Kidney (tissue), 14 donors: ENCODE measurements around the gene VPS37D. TPM values are rescaled to one million over a fixed set of nuclear protein-coding genes. Genes with fewer than 3 reads are reported as not detected.

Source experiments
- DNase-seq, 5 donors: peaks; one replicate each; pipeline ENCODE4 v3.0.0-alpha.2; 2013 to 2020
- FAIRE-seq: peaks from 2 replicates; lab custom pipeline; 2012; peaks lifted over from hg19 to GRCh38; lab: Jason Lieb, UNC
- H3K27ac ChIP-seq, 2 donors: one replicate each; pipeline ENCODE4 v1.7.0; 2013; ENCODE audit warnings: low read depth in 2 of 2, low read length in 2 of 2, inconsistent platforms in 1 of 2
- H3K27me3 ChIP-seq: one replicate; pipeline ENCODE4 v1.7.1; 2013; ENCODE audit warnings: low read length, inconsistent platforms; ENCODE audit not compliant: control insufficient read depth, insufficient read depth
- H3K36me3 ChIP-seq, 3 donors: one replicate each; pipeline versions ENCODE4 v1.7.0 to v1.7.1; 2013; ENCODE audit warnings: low read length in 3 of 3, control low read depth in 1 of 3, inconsistent platforms in 1 of 3; ENCODE audit not compliant: insufficient read depth in 3 of 3, control insufficient read depth in 2 of 3
- H3K4me1 ChIP-seq, 3 donors: one replicate each; pipeline versions ENCODE4 v1.7.0 to v1.7.1; 2013; ENCODE audit warnings: low read length in 3 of 3, inconsistent platforms in 1 of 3, low read depth in 1 of 3; ENCODE audit not compliant: control insufficient read depth in 2 of 3, insufficient read depth in 2 of 3
- H3K4me3 ChIP-seq, 3 donors: one replicate each; pipeline versions ENCODE4 v1.7.0 to v1.8.1; 2013; ENCODE audit warnings: low read length in 3 of 3, control low read depth in 1 of 3, inconsistent platforms in 1 of 3
- H3K9ac ChIP-seq, 3 donors: one replicate each; pipeline versions ENCODE4 v1.7.0 to v1.7.1; 2013; ENCODE audit warnings: low read length in 3 of 3, control low read depth in 1 of 3, inconsistent platforms in 1 of 3
- H3K9me3 ChIP-seq, 3 donors: one replicate each; pipeline versions ENCODE4 v1.7.0 to v1.7.1; 2013; ENCODE audit warnings: low read length in 3 of 3, control low read depth in 1 of 3, inconsistent platforms in 1 of 3; ENCODE audit not compliant: control insufficient read depth in 2 of 3, insufficient read depth in 1 of 3
- intact Hi-C: fragments of 100-400 bp; cut with DNase I; formaldehyde crosslinking; loops from one replicate; pipeline ENCODE4 v1.11.1; 2022
- polyA plus RNA-seq: library from polyadenylated mRNA; stranded (reverse); fragments of 350-450 nt; fragmentation: Illumina TruSeq; extraction: RNeasy Lipid Tissue Mini Kit (QIAGEN cat#74804); gene quantifications from one replicate; pipeline ENCODE4 v1.2.3, GENCODE V29; 2014; ENCODE audit warnings: low read depth, low replicate concordance; ENCODE audit not compliant: insufficient read depth
- total RNA-seq: library from RNA; stranded (reverse); fragmentation: NEBNext Ultra II Directional; extraction: Animal tissue kit (Norgen Biotek cat#: 25700); gene quantifications from one replicate; pipeline ENCODE4 v1.2.1, GENCODE V29; 2021
- TF ChIP-seq, protein P1 (sequence below): IDR thresholded peaks from 3 replicates; pipeline ENCODE4 v1.5.1; 2012; ENCODE audit warnings: mild to moderate bottlenecking, moderate library complexity, borderline replicate concordance; ENCODE audit not compliant: insufficient read depth; ENCODE audit errors: extremely low read depth
- donor health status: control.
- donor health status: control.
- donor health status: control.
- donor health status: control.
- donor health status: control.
- donor health status: DM: yes; HTN: yes; CAD: no.
- donor health status: Normal renal cell carcinoma (clear cell type).

The VPS37D gene
- total and polyA plus RNA-seq, 2 donors from 2014 or later, result 13.2 to 19.3 TPM

DNA sequence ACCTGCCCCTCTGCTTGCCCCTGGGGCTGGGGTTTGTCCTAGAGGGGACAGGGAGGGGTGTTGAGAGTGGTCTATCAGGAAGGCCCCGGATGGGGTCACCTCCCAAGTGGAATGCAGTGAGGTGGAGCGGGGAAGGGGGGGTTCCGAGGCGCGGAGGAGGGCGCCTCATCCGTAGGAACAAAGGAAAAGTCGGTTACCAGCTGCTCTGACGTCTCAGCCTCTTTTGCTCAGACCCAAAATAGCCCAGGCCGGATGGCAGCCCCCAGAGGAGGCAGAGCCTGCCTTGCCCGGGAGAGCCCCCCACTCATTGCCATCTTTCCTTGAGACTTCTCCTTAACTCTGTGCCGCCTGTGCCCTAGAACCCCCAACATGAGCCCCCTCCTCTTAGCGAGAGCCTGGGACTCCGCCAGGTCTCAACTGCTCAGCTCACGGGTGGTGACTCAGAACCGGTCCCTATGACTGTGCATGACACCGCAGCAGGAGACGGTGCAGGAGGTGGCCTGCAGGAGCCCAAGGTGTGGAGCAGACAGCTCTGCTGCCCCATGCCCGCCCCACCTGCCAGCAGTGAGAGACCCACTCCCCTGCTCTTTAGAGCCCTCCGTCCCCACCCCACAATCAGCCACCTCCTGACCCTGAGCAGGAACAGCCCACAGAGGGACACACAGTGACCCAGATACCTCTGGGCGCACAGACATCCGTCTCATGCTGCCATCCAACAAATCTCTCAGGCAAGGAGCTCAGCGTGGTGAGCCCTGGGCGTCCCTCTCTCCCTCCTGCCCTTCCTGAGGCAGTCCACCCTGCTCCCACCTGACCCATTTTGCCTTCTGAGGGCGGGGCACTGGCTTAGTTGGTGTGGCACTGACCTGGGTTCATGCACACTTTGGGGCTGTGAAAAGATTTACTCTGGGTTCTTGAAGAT, 38.8 kb downstream of the VPS37D start:
- Histone ChIP-seq H3K36me3 (no peaks in the 10 kb centered on the region), H3K27ac (no peak overlapping the region), H3K27me3 (no peaks in the 10 kb centered on the region), H3K9me3 (no peaks in the 10 kb centered on the region), H3K4me3 (no peak overlapping the region), H3K4me1 (no peaks in the 10 kb centered on the region), H3K9ac (no peak overlapping the region)
- no peak for DNase-seq
- FAIRE-seq, result no peak
- TF ChIP-seq, protein P1, sequence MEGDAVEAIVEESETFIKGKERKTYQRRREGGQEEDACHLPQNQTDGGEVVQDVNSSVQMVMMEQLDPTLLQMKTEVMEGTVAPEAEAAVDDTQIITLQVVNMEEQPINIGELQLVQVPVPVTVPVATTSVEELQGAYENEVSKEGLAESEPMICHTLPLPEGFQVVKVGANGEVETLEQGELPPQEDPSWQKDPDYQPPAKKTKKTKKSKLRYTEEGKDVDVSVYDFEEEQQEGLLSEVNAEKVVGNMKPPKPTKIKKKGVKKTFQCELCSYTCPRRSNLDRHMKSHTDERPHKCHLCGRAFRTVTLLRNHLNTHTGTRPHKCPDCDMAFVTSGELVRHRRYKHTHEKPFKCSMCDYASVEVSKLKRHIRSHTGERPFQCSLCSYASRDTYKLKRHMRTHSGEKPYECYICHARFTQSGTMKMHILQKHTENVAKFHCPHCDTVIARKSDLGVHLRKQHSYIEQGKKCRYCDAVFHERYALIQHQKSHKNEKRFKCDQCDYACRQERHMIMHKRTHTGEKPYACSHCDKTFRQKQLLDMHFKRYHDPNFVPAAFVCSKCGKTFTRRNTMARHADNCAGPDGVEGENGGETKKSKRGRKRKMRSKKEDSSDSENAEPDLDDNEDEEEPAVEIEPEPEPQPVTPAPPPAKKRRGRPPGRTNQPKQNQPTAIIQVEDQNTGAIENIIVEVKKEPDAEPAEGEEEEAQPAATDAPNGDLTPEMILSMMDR, result no peak
- intact Hi-C loops, result no loop called here

DNA sequence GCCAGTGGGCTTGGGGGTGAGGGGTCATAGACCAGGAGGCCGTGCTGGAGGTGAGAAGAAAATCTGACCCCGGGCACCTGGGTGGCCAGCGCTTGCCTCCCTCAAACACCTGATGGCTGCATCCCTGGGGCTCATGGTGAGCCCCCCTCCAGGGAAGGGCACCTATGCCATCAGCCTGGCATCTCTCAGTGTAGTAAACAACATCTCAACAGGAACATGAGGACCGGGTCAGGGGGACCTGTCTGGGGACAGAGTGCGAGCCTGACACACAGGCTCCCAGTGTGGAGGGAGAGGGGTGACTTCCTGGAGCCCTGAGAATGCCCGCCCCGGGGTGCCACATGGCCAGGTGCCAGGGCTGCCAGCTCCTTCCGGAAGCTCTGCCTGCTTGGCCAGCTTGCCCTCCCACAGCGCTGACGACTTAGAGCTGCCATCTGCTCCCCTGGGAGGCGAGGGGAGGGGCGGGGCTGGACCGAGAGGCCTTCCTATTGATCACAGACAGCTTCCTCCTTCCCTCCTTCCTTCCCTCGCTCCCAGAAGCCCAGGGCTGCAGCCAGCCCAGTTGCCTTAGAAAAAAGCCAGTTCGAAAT, 39.5 kb downstream of the VPS37D start:
- H3K27ac ChIP-seq, result no peak overlapping the region
- FAIRE-seq (no peak), DNase-seq (peak in 2 of 5 donors; percentile 59 to 90)
- no peaks in the 10 kb centered on the region for H3K9me3 ChIP-seq
- H3K27me3 ChIP-seq, result no peaks in the 10 kb centered on the region
- TF ChIP-seq, protein P1, result no peak
- H3K4me3 ChIP-seq, result no peak overlapping the region
- no peaks in the 10 kb centered on the region for H3K4me1 ChIP-seq
- no peaks in the 10 kb centered on the region for H3K36me3 ChIP-seq
- no peak overlapping the region for H3K9ac ChIP-seq
- intact Hi-C loops, result no loop called here

DNA sequence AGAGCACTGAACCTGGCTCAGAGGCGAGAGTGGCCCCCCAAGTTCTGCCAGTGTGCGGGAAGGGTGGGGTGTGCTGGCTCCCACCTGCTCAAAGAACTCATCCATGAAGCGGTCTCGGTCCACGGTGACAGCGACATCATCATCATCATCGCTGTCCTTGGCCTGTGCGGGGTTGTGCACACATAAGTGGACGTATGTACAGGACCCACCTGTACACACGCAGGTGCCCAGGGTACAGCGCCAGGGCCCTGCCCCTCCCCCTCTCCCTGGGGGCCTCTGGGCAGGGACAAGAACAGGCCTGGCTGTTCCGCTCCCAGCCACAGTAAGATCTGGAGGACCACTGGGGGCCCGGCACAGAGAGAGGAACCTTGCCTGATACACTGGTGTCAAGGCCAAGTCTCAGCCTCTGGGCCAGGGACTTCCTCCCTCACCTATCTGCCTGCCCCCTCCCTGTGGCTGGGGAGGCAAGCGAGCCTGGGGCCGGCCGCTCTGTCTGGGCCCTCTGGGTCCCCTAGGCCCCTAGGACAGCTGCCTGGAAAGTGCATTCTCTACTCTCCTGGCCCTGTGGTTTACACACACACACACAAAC, 41.4 kb downstream of the VPS37D start:
- Histone ChIP-seq H3K36me3 (no peaks in the 10 kb centered on the region), H3K9me3 (no peaks in the 10 kb centered on the region), H3K4me3 (no peak overlapping the region), H3K27ac (no peak overlapping the region), H3K4me1 (no peaks in the 10 kb centered on the region), H3K9ac (no peak overlapping the region), H3K27me3 (no peaks in the 10 kb centered on the region)
- FAIRE-seq (no peak), DNase-seq (no peak)
- TF ChIP-seq, protein P1, result no peak
- intact Hi-C loops, result no loop called here
